HEK293 (cell line): ENCODE data around the gene GBP3.

ENCODE experiments used
- CTCF ChIA-PET: fragments of 350-600 bp; formaldehyde crosslinking; extraction: SDS; loops from one replicate; lab custom pipeline; 2021; ENCODE audit warnings: antibody characterized with exemption; lab: Yijun Ruan, JAX
- POLR2A ChIA-PET: fragments of 300-600 bp; formaldehyde crosslinking; extraction: SDS; loops from one replicate; lab custom pipeline; 2020; ENCODE audit warnings: antibody characterized with exemption, inconsistent platforms; lab: Yijun Ruan, JAX
- H3K27ac ChIP-seq: fragments of 200-500 bp; sonication (Bioruptor generic); 2 replicates; pipeline ENCODE4 v1.5.1; 2014; ENCODE audit warnings: low read depth, low read length, control low read depth, inconsistent platforms; ENCODE audit errors: extremely low read depth
- H3K36me3 ChIP-seq, 2 experiments: fragments of 200-500 bp in 1 of 2; sonication (Bioruptor generic) in 1 of 2; 1 replicate in 1 of 2; 2 replicates in 1 of 2; pipeline ENCODE4 v1.5.1; 2014 to 2017; ENCODE audit warnings: inconsistent platforms in 2 of 2, low read length in 2 of 2; ENCODE audit not compliant: control insufficient read depth in 2 of 2, insufficient read depth in 1 of 2
- H3K4me1 ChIP-seq: fragments of 200-500 bp; sonication (Bioruptor generic); 2 replicates; pipeline ENCODE4 v1.5.1; 2014; ENCODE audit warnings: mild to moderate bottlenecking, low read length, inconsistent platforms; ENCODE audit not compliant: control insufficient read depth, insufficient read depth
- H3K4me3 ChIP-seq: 2 replicates; pipeline ENCODE4 v1.5.1; 2011; ENCODE audit warnings: low read depth, mild to moderate bottlenecking, control low read depth, low read length, moderate library complexity
- H3K9me3 ChIP-seq: fragments of 200-500 bp; sonication (Bioruptor generic); 2 replicates; pipeline ENCODE4 v1.5.1; 2014; ENCODE audit warnings: low read depth, low read length, inconsistent platforms; ENCODE audit not compliant: control insufficient read depth, insufficient read depth
- EGR2 ChIP-seq: fragments of 450-650 bp; formaldehyde crosslinking; IDR thresholded peaks from 2 replicates; pipeline ENCODE4 v1.5.1; 2016; ENCODE audit warnings: low read depth, missing biosample characterization, missing genetic modification characterization
- GLI2 ChIP-seq: fragments of 450-650 bp; formaldehyde crosslinking; IDR thresholded peaks from 2 replicates; pipeline ENCODE4; 2017; ENCODE audit warnings: missing biosample characterization, missing genetic modification characterization, low read depth, borderline replicate concordance
- GLIS1 ChIP-seq: fragments of 450-650 bp; formaldehyde crosslinking; IDR thresholded peaks from 2 replicates; pipeline ENCODE4 v1.5.1; 2016; ENCODE audit warnings: missing biosample characterization, missing genetic modification characterization
- RBAK ChIP-seq: fragments of 450-650 bp; formaldehyde crosslinking; IDR thresholded peaks from 2 replicates; pipeline ENCODE4 v1.5.1; 2016; ENCODE audit warnings: missing biosample characterization, missing genetic modification characterization
- SCRT1 ChIP-seq: fragments of 450-650 bp; formaldehyde crosslinking; IDR thresholded peaks from 2 replicates; pipeline ENCODE4 v1.5.1; 2016; ENCODE audit warnings: missing biosample characterization, missing genetic modification characterization, borderline replicate concordance
- SCRT2 ChIP-seq: fragments of 450-650 bp; formaldehyde crosslinking; IDR thresholded peaks from 2 replicates; pipeline ENCODE4 v1.5.1; 2016; ENCODE audit warnings: missing biosample characterization, missing genetic modification characterization
- SP7 ChIP-seq: fragments of 450-650 bp; formaldehyde crosslinking; IDR thresholded peaks from 2 replicates; pipeline ENCODE4 v1.5.1; 2016; ENCODE audit warnings: missing biosample characterization, missing genetic modification characterization
- WT1 ChIP-seq: fragments of 450-650 bp; formaldehyde crosslinking; IDR thresholded peaks from 2 replicates; pipeline ENCODE4 v1.5.1; 2016; ENCODE audit warnings: missing biosample characterization, missing genetic modification characterization
- ZBTB20 ChIP-seq: fragments of 450-650 bp; formaldehyde crosslinking; IDR thresholded peaks from 2 replicates; pipeline ENCODE4 v1.5.1; 2016; ENCODE audit warnings: missing biosample characterization, missing genetic modification characterization
- ZFP3 ChIP-seq: fragments of 450-650 bp; formaldehyde crosslinking; IDR thresholded peaks from 2 replicates; pipeline ENCODE4 v1.5.1; 2016; ENCODE audit warnings: low read depth, missing biosample characterization, missing genetic modification characterization
- ZFP69B ChIP-seq: fragments of 450-650 bp; formaldehyde crosslinking; IDR thresholded peaks from 2 replicates; pipeline ENCODE4 v1.5.1; 2016; ENCODE audit warnings: missing biosample characterization, missing genetic modification characterization
- ZNF146 ChIP-seq: fragments of 450-650 bp; formaldehyde crosslinking; IDR thresholded peaks from 2 replicates; pipeline ENCODE4 v1.5.1; 2016; ENCODE audit warnings: missing biosample characterization, missing genetic modification characterization
- ZNF335 ChIP-seq: fragments of 450-650 bp; formaldehyde crosslinking; conservative IDR thresholded peaks from 2 replicates; pipeline ENCODE4 v1.5.1; 2016; ENCODE audit warnings: missing biosample characterization, missing genetic modification characterization
- ZNF416 ChIP-seq: fragments of 450-650 bp; formaldehyde crosslinking; IDR thresholded peaks from 2 replicates; pipeline ENCODE4 v1.5.1; 2016; ENCODE audit warnings: missing biosample characterization, missing genetic modification characterization
- ZNF423 ChIP-seq: fragments of 450-650 bp; formaldehyde crosslinking; IDR thresholded peaks from 2 replicates; pipeline ENCODE4 v1.5.1; 2016; ENCODE audit warnings: missing biosample characterization, missing genetic modification characterization
- ZNF48 ChIP-seq: fragments of 450-650 bp; formaldehyde crosslinking; IDR thresholded peaks from 2 replicates; pipeline ENCODE4 v1.5.1; 2016; ENCODE audit warnings: missing biosample characterization, missing genetic modification characterization
- ZNF596 ChIP-seq: fragments of 450-650 bp; IDR thresholded peaks from 2 replicates; pipeline ENCODE4 v1.5.0; 2018; ENCODE audit warnings: missing biosample characterization, mild to moderate bottlenecking, missing genetic modification characterization, moderate library complexity
- ZNF654 ChIP-seq: fragments of 450-650 bp; formaldehyde crosslinking; IDR thresholded peaks from 2 replicates; pipeline ENCODE4 v1.5.1; 2016; ENCODE audit warnings: low read depth, missing biosample characterization, missing genetic modification characterization
- ZNF670 ChIP-seq: fragments of 450-650 bp; formaldehyde crosslinking; IDR thresholded peaks from 2 replicates; pipeline ENCODE4 v1.5.1; 2016; ENCODE audit warnings: missing biosample characterization, missing genetic modification characterization, low read depth
- ZNF76 ChIP-seq: fragments of 450-650 bp; formaldehyde crosslinking; IDR thresholded peaks from 2 replicates; pipeline ENCODE4; 2016; ENCODE audit warnings: low read depth, missing biosample characterization, missing genetic modification characterization, borderline replicate concordance
- ZNF768 ChIP-seq: fragments of 450-650 bp; formaldehyde crosslinking; IDR thresholded peaks from 2 replicates; pipeline ENCODE4 v1.5.1; 2018; ENCODE audit warnings: missing biosample characterization, mild to moderate bottlenecking, missing genetic modification characterization
- TF ChIP-seq, protein P1 (sequence below): fragments of 450-650 bp; formaldehyde crosslinking; optimal IDR thresholded peaks from 2 replicates; pipeline ENCODE3; 2016; ENCODE audit warnings: missing biosample characterization, mild to moderate bottlenecking, missing genetic modification characterization
- TF ChIP-seq, protein P2 (sequence below): fragments of 450-650 bp; formaldehyde crosslinking; IDR thresholded peaks from 2 replicates; pipeline ENCODE4 v1.5.1; 2016; ENCODE audit warnings: missing biosample characterization, missing genetic modification characterization
- TF ChIP-seq, protein P3 (sequence below): fragments of 450-650 bp; formaldehyde crosslinking; IDR thresholded peaks from 2 replicates; pipeline ENCODE4 v1.5.1; 2017; ENCODE audit warnings: missing biosample characterization, missing genetic modification characterization
- TF ChIP-seq, protein P4 (sequence below): fragments of 450-650 bp; formaldehyde crosslinking; IDR thresholded peaks from 2 replicates; pipeline ENCODE4 v1.5.0; 2017; ENCODE audit warnings: missing biosample characterization, missing genetic modification characterization, borderline replicate concordance
- TF ChIP-seq, protein P5 (sequence below): fragments of 450-650 bp; formaldehyde crosslinking; IDR thresholded peaks from 2 replicates; pipeline ENCODE4 v1.5.1; 2016; ENCODE audit warnings: missing biosample characterization, missing genetic modification characterization

Gene GBP3

DNA sequence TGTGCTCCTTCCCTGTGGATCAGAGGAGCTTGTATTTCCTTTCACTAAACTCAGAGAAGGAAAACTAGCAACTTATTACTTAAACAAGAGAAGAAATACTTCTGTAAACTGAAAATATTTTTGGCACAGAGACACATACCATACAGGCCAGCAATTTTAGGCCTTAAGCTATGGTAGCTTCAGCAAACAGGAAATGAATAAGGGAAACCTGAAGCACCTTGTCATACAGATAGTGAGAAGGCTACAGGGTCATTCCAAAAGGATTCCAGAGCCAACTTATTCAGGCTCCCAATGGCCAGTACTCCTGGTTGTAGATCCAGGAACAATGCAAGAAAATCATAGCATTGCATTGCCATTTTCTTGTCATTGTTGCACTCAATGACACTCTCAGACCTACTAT, 21.2 kb downstream of the GBP3 start:
- H3K27ac ChIP-seq: no peak overlapping the region
- H3K36me3 ChIP-seq: no peaks in the 10 kb centered on the region
- no peak overlapping the region for H3K4me3 ChIP-seq
- CTCF ChIA-PET: interaction anchor here (1.1 to 1.2 kb wide), 2 partner anchors 356 to 452 kb away, joined by 3 to 4 read pairs; no protein-coding TSS in a partner anchor
- H3K9me3 ChIP-seq: no peaks in the 10 kb centered on the region
- no peaks in the 10 kb centered on the region for H3K4me1 ChIP-seq
- TF ChIP-seq ZFP3 (tag by site-specific recombination) (no peak), WT1 (no peak), GLIS1 (tag by site-specific recombination) (no peak), ZNF416 (tag by site-specific recombination) (no peak), GLI2 (no peak), EGR2 (tag by site-specific recombination) (no peak), ZNF596 (tag by site-specific recombination) (no peak), ZNF768 (tag by site-specific recombination) (no peak), ZNF48 (tag by site-specific recombination) (no peak), ZFP69B (tag by site-specific recombination) (no peak), SP7 (tag by site-specific recombination) (no peak), ZNF146 (tag by site-specific recombination) (no peak), ZNF76 (tag by site-specific recombination) (no peak), RBAK (tag by site-specific recombination) (no peak), ZNF670 (tag by site-specific recombination) (no peak), ZBTB20 (no peak)
- TF ChIP-seq, protein P1, sequence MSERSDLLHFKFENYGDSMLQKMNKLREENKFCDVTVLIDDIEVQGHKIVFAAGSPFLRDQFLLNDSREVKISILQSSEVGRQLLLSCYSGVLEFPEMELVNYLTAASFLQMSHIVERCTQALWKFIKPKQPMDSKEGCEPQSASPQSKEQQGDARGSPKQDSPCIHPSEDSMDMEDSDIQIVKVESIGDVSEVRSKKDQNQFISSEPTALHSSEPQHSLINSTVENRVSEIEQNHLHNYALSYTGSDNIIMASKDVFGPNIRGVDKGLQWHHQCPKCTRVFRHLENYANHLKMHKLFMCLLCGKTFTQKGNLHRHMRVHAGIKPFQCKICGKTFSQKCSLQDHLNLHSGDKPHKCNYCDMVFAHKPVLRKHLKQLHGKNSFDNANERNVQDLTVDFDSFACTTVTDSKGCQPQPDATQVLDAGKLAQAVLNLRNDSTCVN (tag by site-specific recombination): no peak
- TF ChIP-seq, protein P2, sequence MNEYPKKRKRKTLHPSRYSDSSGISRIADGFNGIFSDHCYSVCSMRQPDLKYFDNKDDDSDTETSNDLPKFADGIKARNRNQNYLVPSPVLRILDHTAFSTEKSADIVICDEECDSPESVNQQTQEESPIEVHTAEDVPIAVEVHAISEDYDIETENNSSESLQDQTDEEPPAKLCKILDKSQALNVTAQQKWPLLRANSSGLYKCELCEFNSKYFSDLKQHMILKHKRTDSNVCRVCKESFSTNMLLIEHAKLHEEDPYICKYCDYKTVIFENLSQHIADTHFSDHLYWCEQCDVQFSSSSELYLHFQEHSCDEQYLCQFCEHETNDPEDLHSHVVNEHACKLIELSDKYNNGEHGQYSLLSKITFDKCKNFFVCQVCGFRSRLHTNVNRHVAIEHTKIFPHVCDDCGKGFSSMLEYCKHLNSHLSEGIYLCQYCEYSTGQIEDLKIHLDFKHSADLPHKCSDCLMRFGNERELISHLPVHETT (tag by site-specific recombination): no peak
- TF ChIP-seq, protein P3, sequence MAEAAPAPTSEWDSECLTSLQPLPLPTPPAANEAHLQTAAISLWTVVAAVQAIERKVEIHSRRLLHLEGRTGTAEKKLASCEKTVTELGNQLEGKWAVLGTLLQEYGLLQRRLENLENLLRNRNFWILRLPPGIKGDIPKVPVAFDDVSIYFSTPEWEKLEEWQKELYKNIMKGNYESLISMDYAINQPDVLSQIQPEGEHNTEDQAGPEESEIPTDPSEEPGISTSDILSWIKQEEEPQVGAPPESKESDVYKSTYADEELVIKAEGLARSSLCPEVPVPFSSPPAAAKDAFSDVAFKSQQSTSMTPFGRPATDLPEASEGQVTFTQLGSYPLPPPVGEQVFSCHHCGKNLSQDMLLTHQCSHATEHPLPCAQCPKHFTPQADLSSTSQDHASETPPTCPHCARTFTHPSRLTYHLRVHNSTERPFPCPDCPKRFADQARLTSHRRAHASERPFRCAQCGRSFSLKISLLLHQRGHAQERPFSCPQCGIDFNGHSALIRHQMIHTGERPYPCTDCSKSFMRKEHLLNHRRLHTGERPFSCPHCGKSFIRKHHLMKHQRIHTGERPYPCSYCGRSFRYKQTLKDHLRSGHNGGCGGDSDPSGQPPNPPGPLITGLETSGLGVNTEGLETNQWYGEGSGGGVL (tag by site-specific recombination): no peak
- TF ChIP-seq, protein P4, sequence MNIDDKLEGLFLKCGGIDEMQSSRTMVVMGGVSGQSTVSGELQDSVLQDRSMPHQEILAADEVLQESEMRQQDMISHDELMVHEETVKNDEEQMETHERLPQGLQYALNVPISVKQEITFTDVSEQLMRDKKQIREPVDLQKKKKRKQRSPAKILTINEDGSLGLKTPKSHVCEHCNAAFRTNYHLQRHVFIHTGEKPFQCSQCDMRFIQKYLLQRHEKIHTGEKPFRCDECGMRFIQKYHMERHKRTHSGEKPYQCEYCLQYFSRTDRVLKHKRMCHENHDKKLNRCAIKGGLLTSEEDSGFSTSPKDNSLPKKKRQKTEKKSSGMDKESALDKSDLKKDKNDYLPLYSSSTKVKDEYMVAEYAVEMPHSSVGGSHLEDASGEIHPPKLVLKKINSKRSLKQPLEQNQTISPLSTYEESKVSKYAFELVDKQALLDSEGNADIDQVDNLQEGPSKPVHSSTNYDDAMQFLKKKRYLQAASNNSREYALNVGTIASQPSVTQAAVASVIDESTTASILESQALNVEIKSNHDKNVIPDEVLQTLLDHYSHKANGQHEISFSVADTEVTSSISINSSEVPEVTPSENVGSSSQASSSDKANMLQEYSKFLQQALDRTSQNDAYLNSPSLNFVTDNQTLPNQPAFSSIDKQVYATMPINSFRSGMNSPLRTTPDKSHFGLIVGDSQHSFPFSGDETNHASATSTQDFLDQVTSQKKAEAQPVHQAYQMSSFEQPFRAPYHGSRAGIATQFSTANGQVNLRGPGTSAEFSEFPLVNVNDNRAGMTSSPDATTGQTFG (tag by site-specific recombination): no peak
- POLR2A ChIA-PET: no interaction called here

DNA sequence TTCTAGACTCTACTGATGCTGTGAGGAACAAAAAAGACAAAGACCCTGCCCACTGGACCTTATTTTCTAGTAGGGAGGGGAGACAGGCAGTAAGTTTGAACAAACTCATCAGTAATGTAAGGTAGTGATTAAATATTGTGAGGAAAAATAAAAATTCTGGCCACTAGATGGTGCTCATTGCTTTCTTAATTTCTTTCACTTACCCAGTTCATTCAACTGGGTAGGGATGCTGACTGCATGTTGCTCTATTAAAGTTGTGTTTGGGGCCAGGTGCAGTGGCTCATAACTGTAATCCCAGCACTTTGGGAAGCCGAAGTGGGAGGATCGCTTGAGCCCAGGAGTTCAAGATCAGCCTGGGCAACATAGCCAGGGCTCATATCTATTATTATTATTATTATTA, 23.9 kb downstream of the GBP3 start:
- Histone ChIP-seq H3K36me3 (no peaks in the 10 kb centered on the region), H3K27ac (no peak overlapping the region), H3K9me3 (no peaks in the 10 kb centered on the region), H3K4me1 (no peaks in the 10 kb centered on the region), H3K4me3 (no peak overlapping the region)
- ChIA-PET CTCF (interaction anchor here (0.7 to 2.9 kb wide), 16 partner anchors 9 to 604 kb away, joined by 3 to 27 read pairs (median 6); no protein-coding TSS in a partner anchor), POLR2A (interaction anchor here (0.6 kb wide), 1 partner anchor 96 kb away, joined by 4 read pairs; no protein-coding TSS in a partner anchor)
- TF ChIP-seq, protein P5, sequence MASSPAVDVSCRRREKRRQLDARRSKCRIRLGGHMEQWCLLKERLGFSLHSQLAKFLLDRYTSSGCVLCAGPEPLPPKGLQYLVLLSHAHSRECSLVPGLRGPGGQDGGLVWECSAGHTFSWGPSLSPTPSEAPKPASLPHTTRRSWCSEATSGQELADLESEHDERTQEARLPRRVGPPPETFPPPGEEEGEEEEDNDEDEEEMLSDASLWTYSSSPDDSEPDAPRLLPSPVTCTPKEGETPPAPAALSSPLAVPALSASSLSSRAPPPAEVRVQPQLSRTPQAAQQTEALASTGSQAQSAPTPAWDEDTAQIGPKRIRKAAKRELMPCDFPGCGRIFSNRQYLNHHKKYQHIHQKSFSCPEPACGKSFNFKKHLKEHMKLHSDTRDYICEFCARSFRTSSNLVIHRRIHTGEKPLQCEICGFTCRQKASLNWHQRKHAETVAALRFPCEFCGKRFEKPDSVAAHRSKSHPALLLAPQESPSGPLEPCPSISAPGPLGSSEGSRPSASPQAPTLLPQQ (tag by site-specific recombination): 0 out of 2 replicates have a peak, but pooled peaks have one; percentile 13
- TF ChIP-seq SCRT1 (tag by site-specific recombination) (no peak), ZNF654 (tag by site-specific recombination) (peak; percentile 82), ZNF335 (tag by site-specific recombination) (0 out of 2 replicates have a peak, but pooled peaks have one; percentile 31), SCRT2 (tag by site-specific recombination) (0 out of 2 replicates have a peak, but pooled peaks have one; percentile 14), ZNF423 (tag by site-specific recombination) (no peak)
- TF ChIP-seq, protein P1 (tag by site-specific recombination): no peak
